ENCODE data around the gene TRIM2.

TRIM2 gene

DNA sequence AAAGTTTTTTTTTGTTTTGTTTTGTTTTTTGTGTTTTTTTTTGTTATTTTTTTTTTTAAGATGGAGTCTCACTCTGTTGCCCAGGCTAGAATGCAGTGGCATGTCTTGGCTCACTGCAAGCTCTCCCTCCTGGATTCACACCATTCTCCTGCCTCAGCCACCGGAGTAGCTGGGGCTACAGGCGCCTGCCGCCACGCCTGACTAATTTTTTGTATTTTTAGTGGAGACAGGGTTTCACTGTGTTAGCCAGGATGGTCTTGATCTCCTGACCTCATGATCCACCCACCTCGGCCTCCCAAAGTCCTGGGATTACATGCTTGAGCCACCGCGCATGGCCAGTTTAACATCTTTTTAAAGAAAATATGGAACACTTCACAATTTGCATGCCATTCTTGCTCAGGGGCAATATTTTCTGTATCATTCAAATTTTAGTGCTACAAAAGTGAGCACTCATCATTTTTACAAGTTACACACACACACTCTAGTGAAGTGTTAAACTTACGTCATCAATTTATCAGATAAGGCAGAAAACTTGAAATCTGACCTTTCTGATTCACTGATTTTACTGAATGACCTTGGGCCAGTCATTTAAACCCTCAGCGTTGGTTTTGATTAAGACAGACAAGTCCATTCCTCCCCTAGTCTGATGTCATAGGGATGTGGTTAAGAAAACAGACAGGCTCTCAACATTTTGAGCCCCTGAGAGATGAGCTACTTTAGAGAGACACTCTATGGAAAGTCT, 61.2 kb downstream of the TRIM2 start:
- DNase-seq (ENCODE audit: low spot score in 2 of 2) (no peak), ATAC-seq (replicated peaks; ENCODE audit: extremely low read depth, poor library complexity, severe bottlenecking) (no peak)

DNA sequence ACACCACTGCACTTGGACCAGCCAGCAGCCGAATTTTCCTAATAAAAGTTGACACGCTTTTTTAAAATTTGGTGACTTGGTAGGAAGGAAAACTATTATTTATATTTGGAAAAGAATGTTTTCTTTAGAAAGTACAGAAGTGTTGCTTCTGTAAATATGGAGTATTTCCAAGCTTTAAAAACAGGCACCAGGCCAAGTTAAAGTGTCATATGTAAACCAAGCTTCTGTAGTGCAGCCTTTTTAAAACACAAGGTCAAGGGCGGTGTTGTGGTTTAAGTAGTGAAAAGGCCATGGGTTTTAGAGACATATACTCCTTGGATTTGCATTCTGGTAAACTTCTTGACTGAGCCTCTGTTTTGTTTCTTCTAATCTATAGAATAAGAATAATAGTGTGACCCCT, 62.7 kb downstream of the TRIM2 start:
- Mint-ChIP-seq H3K27me3 (peaks cover 14% of the 10 kb centered on the region), H3K9me3 (peaks cover 3% of the 10 kb centered on the region), H3K4me1 (no peaks in the 10 kb centered on the region), H3K4me3 (no peak overlapping the region), H3K27ac (ENCODE audit: low read depth) (no peak overlapping the region), H3K36me3 (ENCODE audit: insufficient read depth) (no peaks in the 10 kb centered on the region)
- DNase-seq (ENCODE audit: low spot score in 2 of 2): no peak
- no peak for ATAC-seq (replicated peaks; ENCODE audit: extremely low read depth, poor library complexity, severe bottlenecking)

More for the DNA sequence above, 61.2 kb downstream of the TRIM2 start:
- no peak overlapping the region for H3K27ac Mint-ChIP-seq (ENCODE audit: low read depth)
- H3K4me3 Mint-ChIP-seq: no peak overlapping the region
- peaks cover 5% of the 10 kb centered on the region for H3K9me3 Mint-ChIP-seq
- no peaks in the 10 kb centered on the region for H3K4me1 Mint-ChIP-seq
- no peaks in the 10 kb centered on the region for H3K36me3 Mint-ChIP-seq (ENCODE audit: insufficient read depth)
- H3K27me3 Mint-ChIP-seq: peaks cover 25% of the 10 kb centered on the region

- H3K27me3 Mint-ChIP-seq: peaks cover 12% of the 10 kb centered on the region
- H3K27ac Mint-ChIP-seq (ENCODE audit: low read depth): no peak overlapping the region
- no peaks in the 10 kb centered on the region for H3K4me1 Mint-ChIP-seq
- no peaks in the 10 kb centered on the region for H3K36me3 Mint-ChIP-seq (ENCODE audit: insufficient read depth)
- DNase-seq (ENCODE audit: low spot score in 2 of 2): no peak
- no peak for ATAC-seq (replicated peaks; ENCODE audit: extremely low read depth, poor library complexity, severe bottlenecking)
- H3K9me3 Mint-ChIP-seq: no peaks in the 10 kb centered on the region
- H3K4me3 Mint-ChIP-seq: no peak overlapping the region
Observed at GRCh38 chr4:153267890-153268289, 63.6 kb downstream of the TRIM2 start.

DNA sequence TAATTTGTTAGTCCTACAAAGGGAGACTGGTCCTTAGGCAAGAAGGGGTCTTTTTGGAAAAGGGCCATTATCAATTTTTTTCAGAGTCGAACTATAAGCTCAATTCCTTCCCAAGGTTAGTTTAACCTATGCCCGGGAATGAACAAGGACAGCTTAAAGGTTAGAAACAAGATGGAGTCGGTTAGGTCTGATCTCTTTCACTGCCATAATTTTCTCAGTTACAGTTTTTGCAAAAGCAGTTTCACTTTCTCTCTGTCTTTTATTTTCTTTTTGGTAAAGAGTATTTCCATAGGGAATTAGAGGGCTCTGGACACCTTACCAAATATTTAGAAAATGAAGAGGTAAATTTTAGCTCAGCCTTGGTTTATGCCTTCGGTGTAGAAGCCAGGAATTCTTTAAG, 64.1 kb downstream of the TRIM2 start:
- Mint-ChIP-seq H3K4me1 (no peaks in the 10 kb centered on the region), H3K27me3 (peaks cover 12% of the 10 kb centered on the region), H3K27ac (ENCODE audit: low read depth) (no peak overlapping the region), H3K4me3 (no peak overlapping the region), H3K36me3 (ENCODE audit: insufficient read depth) (no peaks in the 10 kb centered on the region), H3K9me3 (no peaks in the 10 kb centered on the region)
- ATAC-seq (replicated peaks; ENCODE audit: extremely low read depth, poor library complexity, severe bottlenecking) (no peak), DNase-seq (ENCODE audit: low spot score in 2 of 2) (no peak)

GRCh38 chr4:153269218-153269990, 65.2 kb downstream of the TRIM2 start:
- DNase-seq (ENCODE audit: low spot score in 2 of 2): no peak
- no peak for ATAC-seq (replicated peaks; ENCODE audit: extremely low read depth, poor library complexity, severe bottlenecking)
- Mint-ChIP-seq H3K9me3 (no peaks in the 10 kb centered on the region), H3K4me1 (no peaks in the 10 kb centered on the region), H3K27ac (ENCODE audit: low read depth) (no peak overlapping the region), H3K27me3 (peaks cover 23% of the 10 kb centered on the region), H3K36me3 (ENCODE audit: insufficient read depth) (no peaks in the 10 kb centered on the region), H3K4me3 (no peak overlapping the region)

DNA sequence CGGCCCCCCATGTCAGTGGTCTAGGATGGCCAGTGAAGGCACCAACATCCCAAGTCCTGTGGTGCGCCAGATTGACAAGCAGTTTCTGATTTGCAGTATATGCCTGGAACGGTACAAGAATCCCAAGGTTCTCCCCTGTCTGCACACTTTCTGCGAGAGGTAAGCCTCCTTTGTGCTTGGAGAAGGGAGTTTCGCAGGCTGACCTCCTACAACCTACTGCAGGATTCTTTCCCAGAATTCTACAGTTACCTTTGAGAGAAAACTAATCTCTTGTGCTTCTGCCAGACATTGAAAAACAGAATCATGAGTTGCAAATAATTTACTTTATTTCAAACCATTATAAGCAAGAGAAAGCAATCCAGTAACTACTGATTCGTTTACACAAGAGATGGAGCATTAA, 66.1 kb downstream of the TRIM2 start:
- no peak for ATAC-seq (replicated peaks; ENCODE audit: extremely low read depth, poor library complexity, severe bottlenecking)
- no peaks in the 10 kb centered on the region for H3K9me3 Mint-ChIP-seq
- no peaks in the 10 kb centered on the region for H3K36me3 Mint-ChIP-seq (ENCODE audit: insufficient read depth)
- DNase-seq (ENCODE audit: low spot score in 2 of 2): no peak
- H3K4me3 Mint-ChIP-seq: no peak overlapping the region
- peaks cover 30% of the 10 kb centered on the region for H3K27me3 Mint-ChIP-seq
- H3K4me1 Mint-ChIP-seq: no peaks in the 10 kb centered on the region
- no peak overlapping the region for H3K27ac Mint-ChIP-seq (ENCODE audit: low read depth)

DNA sequence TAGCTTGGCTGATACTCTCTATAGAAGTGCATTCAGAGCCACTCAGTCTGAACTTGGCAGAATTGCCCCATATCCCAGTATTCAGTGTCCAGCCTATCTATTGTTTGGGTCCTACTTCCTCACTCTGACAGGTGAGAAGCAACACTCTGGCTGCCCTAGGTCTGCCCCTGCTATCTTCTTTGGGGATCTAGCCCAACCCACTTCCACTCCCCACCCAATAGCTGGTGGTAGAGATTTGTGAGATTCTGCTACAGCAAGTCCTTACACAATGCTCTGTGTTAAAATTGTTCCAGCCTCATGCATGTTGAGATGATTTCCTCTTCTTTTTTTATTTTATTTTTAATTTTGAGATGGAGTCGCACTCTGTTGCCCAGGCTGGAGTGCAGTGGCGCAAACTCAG, 67.6 kb downstream of the TRIM2 start:
- ATAC-seq (replicated peaks; ENCODE audit: extremely low read depth, poor library complexity, severe bottlenecking) (no peak), DNase-seq (ENCODE audit: low spot score in 2 of 2) (no peak)
- Mint-ChIP-seq H3K4me3 (no peak overlapping the region), H3K27ac (ENCODE audit: low read depth) (no peak overlapping the region), H3K4me1 (no peaks in the 10 kb centered on the region), H3K27me3 (peaks cover 30% of the 10 kb centered on the region), H3K9me3 (no peaks in the 10 kb centered on the region), H3K36me3 (ENCODE audit: insufficient read depth) (no peaks in the 10 kb centered on the region)

- no peaks in the 10 kb centered on the region for H3K36me3 Mint-ChIP-seq (ENCODE audit: insufficient read depth)
Observed at GRCh38 chr4:153273751-153274150, 69.5 kb downstream of the TRIM2 start.

GRCh38 chr4:153274967-153275366, 70.7 kb downstream of the TRIM2 start:
- Mint-ChIP-seq H3K9me3 (no peaks in the 10 kb centered on the region), H3K27me3 (peaks cover 18% of the 10 kb centered on the region), H3K4me1 (no peaks in the 10 kb centered on the region), H3K27ac (ENCODE audit: low read depth) (no peak overlapping the region), H3K4me3 (no peak overlapping the region), H3K36me3 (ENCODE audit: insufficient read depth) (no peaks in the 10 kb centered on the region)
- ATAC-seq (replicated peaks; ENCODE audit: extremely low read depth, poor library complexity, severe bottlenecking) (no peak), DNase-seq (ENCODE audit: low spot score in 2 of 2) (no peak)

More at GRCh38 chr4:153273751-153274150, 69.5 kb downstream of the TRIM2 start:
- Mint-ChIP-seq H3K9me3 (no peaks in the 10 kb centered on the region), H3K27ac (ENCODE audit: low read depth) (no peak overlapping the region), H3K27me3 (peaks cover 18% of the 10 kb centered on the region), H3K4me3 (no peak overlapping the region), H3K4me1 (no peaks in the 10 kb centered on the region)
- DNase-seq (ENCODE audit: low spot score in 2 of 2) (no peak), ATAC-seq (replicated peaks; ENCODE audit: extremely low read depth, poor library complexity, severe bottlenecking) (no peak)

DNA sequence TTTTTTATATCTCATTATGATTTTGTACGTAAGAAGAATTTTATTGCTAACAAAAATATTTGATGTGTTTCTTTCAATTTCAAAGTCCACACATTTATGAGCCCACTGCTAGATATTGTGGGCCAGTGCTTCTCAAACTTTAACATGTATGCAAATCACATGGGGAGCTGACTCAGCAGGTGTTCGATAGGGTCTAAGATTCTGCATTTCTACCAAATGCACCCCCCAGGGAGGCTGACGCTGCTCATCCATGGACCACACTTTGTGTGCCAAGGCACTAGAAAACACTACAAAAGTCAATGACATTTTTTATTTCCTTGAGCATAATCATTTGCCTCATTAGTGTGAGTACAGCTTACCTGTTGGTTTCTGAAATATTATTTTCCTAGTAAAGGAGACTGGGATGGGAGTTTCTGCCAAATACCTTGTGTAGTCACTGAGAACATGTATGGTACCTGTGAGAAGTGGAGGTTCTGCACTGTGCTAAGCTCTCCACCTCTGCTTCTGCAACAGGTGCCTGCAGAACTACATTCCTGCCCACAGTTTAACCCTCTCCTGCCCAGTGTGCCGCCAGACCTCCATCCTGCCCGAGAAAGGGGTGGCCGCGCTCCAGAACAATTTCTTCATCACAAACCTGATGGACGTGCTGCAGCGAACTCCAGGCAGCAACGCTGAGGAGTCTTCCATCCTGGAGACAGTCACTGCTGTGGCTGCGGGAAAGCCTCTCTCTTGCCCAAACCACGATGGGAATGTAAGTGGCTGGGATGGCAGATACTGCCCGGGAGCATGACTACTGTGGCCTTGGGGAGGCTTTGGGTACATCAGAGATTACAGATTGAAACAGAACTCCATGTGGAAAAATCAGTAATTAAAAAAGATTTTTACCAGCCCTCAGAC, 71.4 kb downstream of the TRIM2 start:
- Mint-ChIP-seq H3K4me3 (no peak overlapping the region), H3K36me3 (ENCODE audit: insufficient read depth) (no peaks in the 10 kb centered on the region), H3K27me3 (peaks cover 18% of the 10 kb centered on the region), H3K27ac (ENCODE audit: low read depth) (no peak overlapping the region), H3K9me3 (no peaks in the 10 kb centered on the region), H3K4me1 (no peaks in the 10 kb centered on the region)
- DNase-seq (ENCODE audit: low spot score in 2 of 2): no peak
- no peak for ATAC-seq (replicated peaks; ENCODE audit: extremely low read depth, poor library complexity, severe bottlenecking)

GRCh38 chr4:153276971-153277370, 72.7 kb downstream of the TRIM2 start:
- H3K9me3 Mint-ChIP-seq: no peaks in the 10 kb centered on the region
- no peaks in the 10 kb centered on the region for H3K36me3 Mint-ChIP-seq (ENCODE audit: insufficient read depth)
- no peak overlapping the region for H3K4me3 Mint-ChIP-seq
- no peak for ATAC-seq (replicated peaks; ENCODE audit: extremely low read depth, poor library complexity, severe bottlenecking)
- no peak overlapping the region for H3K27ac Mint-ChIP-seq (ENCODE audit: low read depth)
- no peak for DNase-seq (ENCODE audit: low spot score in 2 of 2)
- H3K27me3 Mint-ChIP-seq: peaks cover 18% of the 10 kb centered on the region
- no peaks in the 10 kb centered on the region for H3K4me1 Mint-ChIP-seq

DNA sequence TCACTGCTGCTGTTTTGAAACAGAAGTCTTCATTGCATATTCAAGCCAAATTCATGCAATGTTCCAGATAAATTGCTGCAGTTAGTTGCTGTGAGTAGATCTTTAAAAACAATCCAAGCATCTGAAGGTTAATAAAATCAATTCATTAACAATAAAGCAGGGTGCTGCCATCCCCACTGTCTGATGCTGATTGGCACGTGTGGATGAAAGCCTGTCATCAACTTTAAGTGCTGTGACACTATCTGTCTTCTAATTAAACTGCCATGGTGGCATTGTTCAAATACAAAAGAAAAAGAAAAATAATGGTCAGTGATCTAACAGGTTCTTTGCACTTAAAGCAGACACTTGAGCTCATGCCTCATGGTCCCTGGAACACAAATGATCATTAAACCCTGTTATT, 77.2 kb downstream of the TRIM2 start:
- no peaks in the 10 kb centered on the region for H3K4me1 Mint-ChIP-seq
- no peak for DNase-seq (ENCODE audit: low spot score in 2 of 2)
- no peaks in the 10 kb centered on the region for H3K36me3 Mint-ChIP-seq (ENCODE audit: insufficient read depth)
- no peaks in the 10 kb centered on the region for H3K9me3 Mint-ChIP-seq
- H3K27me3 Mint-ChIP-seq: no peaks in the 10 kb centered on the region
- no peak for ATAC-seq (replicated peaks; ENCODE audit: extremely low read depth, poor library complexity, severe bottlenecking)
- H3K4me3 Mint-ChIP-seq: no peak overlapping the region
- H3K27ac Mint-ChIP-seq (ENCODE audit: low read depth): no peak overlapping the region

Data from central memory CD8-positive, alpha-beta T cell (primary cell).